Hepatocyte (in vitro differentiated cells): ENCODE measurements around the gene ANO1. TPM values are rescaled to one million over a fixed set of nuclear protein-coding genes. Genes with fewer than 3 reads are reported as not detected.

Experiments used
- DNase-seq: peaks from one replicate; pipeline ENCODE4 v3.0.0-alpha.2; 2016; ENCODE audit warnings: low spot score
- H2AFZ ChIP-seq: fragments of 200-600 bp; sonication (generic); 2 replicates; pipeline ENCODE4 v1.6.0; 2016; ENCODE audit warnings: antibody characterized with exemption, mild to moderate bottlenecking
- H3K27ac ChIP-seq: fragments of 200-600 bp; sonication (generic); 2 replicates; pipeline ENCODE4 v1.5.1; 2016; ENCODE audit warnings: mild to moderate bottlenecking
- H3K27me3 ChIP-seq: fragments of 200-600 bp; sonication (generic); 2 replicates; pipeline ENCODE4 v1.6.1; 2016
- H3K36me3 ChIP-seq: fragments of 200-600 bp; sonication (generic); replicated peaks from 2 replicates; pipeline ENCODE4 v1.5.1; 2016; ENCODE audit warnings: low read depth; ENCODE audit not compliant: insufficient read depth
- H3K4me1 ChIP-seq: fragments of 200-600 bp; sonication (generic); 2 replicates; pipeline ENCODE4 v1.5.1; 2016; ENCODE audit warnings: mild to moderate bottlenecking, moderate library complexity; ENCODE audit not compliant: insufficient read depth
- H3K4me2 ChIP-seq: fragments of 200-600 bp; sonication (generic); 2 replicates; pipeline ENCODE4 v1.6.0; 2016
- H3K4me3 ChIP-seq: fragments of 200-600 bp; sonication (generic); 2 replicates; pipeline ENCODE4 v1.5.1; 2016; ENCODE audit warnings: mild to moderate bottlenecking
- H3K79me2 ChIP-seq: fragments of 200-600 bp; sonication (generic); 2 replicates; pipeline ENCODE4 v1.6.0; 2017; ENCODE audit warnings: mild to moderate bottlenecking
- H3K9me2 ChIP-seq: fragments of 200-600 bp; sonication (generic); replicated peaks from 2 replicates; pipeline ENCODE4 v1.6.0; 2017; ENCODE audit warnings: mild to moderate bottlenecking; ENCODE audit not compliant: insufficient read depth
- H3K9me3 ChIP-seq: fragments of 200-600 bp; sonication (generic); 2 replicates; pipeline ENCODE4 v1.5.1; 2016; ENCODE audit warnings: low read depth, mild to moderate bottlenecking
- H4K20me1 ChIP-seq: fragments of 200-600 bp; sonication (generic); 2 replicates; pipeline ENCODE4 v1.6.0; 2016; ENCODE audit warnings: mild to moderate bottlenecking; ENCODE audit not compliant: insufficient read depth, poor library complexity, severe bottlenecking
- EZH2 ChIP-seq: fragments of 200-600 bp; sonication (generic); IDR thresholded peaks from 2 replicates; pipeline ENCODE4 v1.6.1; 2016; ENCODE audit warnings: antibody characterized with exemption, mild to moderate bottlenecking, borderline replicate concordance
- EZH2phosphoT487 ChIP-seq: fragments of 200-600 bp; sonication (generic); IDR thresholded peaks from one replicate; pipeline ENCODE4 v1.6.1; 2018; ENCODE audit warnings: antibody characterized with exemption, mild to moderate bottlenecking, low read depth, moderate library complexity; ENCODE audit not compliant: unreplicated experiment, severe bottlenecking
- WGBS: methylation state at CpG from one replicate; pipeline ENCODE4 v1.1.6; 2016; ENCODE audit warnings: low lambda C conversion rate; ENCODE audit errors: missing lambda C conversion rate; 5-methylcytosine and 5-hydroxymethylcytosine counted together
- polyA plus RNA-seq: library from polyadenylated mRNA; unstranded; fragments of >200 nt; fragmentation: Nextera tagmentation; extraction: Ambion mirVana; gene quantifications from 2 replicates; pipeline ENCODE4 v1.2.1, GENCODE V29; 2016
- total RNA-seq: library from RNA; depleted of rRNA; stranded (reverse); fragments of >200 nt; gene quantifications from 2 replicates; pipeline ENCODE4 v1.2.3, GENCODE V29; 2014
- TF ChIP-seq, protein P1 (sequence below): fragments of 200-600 bp; sonication (generic); IDR thresholded peaks from 2 replicates; pipeline ENCODE4 v1.5.1; 2016; ENCODE audit warnings: antibody characterized with exemption, mild to moderate bottlenecking; ENCODE audit not compliant: poor library complexity

Gene ANO1
- total RNA-seq = 10.5 and 12.1 TPM in 2 replicates
- 4.7 and 6.2 TPM in 2 replicates for polyA plus RNA-seq

DNA sequence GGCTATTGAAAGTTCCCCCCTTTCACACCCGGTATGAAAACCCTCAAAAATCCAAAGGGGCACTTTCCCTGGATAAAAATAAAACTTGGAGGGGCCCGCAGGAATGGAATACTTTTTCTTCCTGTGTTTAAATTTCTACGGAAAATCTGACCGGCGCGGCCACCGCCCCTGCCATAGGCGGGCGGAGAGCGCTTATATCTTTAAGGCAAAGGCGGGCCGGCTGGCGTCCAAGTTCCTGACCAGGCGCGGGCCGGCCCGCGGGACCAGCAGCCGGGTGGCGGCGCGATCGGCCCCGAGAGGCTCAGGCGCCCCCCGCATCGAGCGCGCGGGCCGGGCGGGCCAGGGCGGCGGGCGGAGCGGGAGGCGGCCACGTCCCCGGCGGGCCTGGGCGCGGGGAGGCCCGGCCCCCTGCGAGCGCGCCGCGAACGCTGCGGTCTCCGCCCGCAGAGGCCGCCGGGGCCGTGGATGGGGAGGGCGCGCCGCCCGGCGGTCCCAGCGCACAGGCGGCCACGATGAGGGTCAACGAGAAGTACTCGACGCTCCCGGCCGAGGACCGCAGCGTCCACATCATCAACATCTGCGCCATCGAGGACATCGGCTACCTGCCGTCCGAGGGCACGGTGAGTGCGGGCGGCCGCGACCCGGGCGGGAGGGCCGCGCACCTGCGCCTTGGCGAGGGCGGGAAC lies at the start of gene ANO1:
Gene ANO1, plus strand, starts transcription at position 223 of the 686 bp plus-strand sequence. Its CDS starts 290 bp downstream, at position 513.
- no peaks in the 10 kb centered on the region for H3K9me3 ChIP-seq
- no peaks in the 10 kb centered on the region for H3K36me3 ChIP-seq
- H3K4me2 ChIP-seq = peak within 1 kb of the TSS; percentile 84
- H3K27ac ChIP-seq = no peak within 1 kb of the TSS
- H3K27me3 ChIP-seq = peaks cover 65% of the 10 kb centered on the region
- WGBS = 2% methylated on average over 58 of the region's 87 CpGs
- no peaks in the 10 kb centered on the region for H3K9me2 ChIP-seq
- TF ChIP-seq EZH2 = peak; percentile 52
- peak; percentile 17 for TF ChIP-seq EZH2phosphoT487
- TF ChIP-seq, protein P1, sequence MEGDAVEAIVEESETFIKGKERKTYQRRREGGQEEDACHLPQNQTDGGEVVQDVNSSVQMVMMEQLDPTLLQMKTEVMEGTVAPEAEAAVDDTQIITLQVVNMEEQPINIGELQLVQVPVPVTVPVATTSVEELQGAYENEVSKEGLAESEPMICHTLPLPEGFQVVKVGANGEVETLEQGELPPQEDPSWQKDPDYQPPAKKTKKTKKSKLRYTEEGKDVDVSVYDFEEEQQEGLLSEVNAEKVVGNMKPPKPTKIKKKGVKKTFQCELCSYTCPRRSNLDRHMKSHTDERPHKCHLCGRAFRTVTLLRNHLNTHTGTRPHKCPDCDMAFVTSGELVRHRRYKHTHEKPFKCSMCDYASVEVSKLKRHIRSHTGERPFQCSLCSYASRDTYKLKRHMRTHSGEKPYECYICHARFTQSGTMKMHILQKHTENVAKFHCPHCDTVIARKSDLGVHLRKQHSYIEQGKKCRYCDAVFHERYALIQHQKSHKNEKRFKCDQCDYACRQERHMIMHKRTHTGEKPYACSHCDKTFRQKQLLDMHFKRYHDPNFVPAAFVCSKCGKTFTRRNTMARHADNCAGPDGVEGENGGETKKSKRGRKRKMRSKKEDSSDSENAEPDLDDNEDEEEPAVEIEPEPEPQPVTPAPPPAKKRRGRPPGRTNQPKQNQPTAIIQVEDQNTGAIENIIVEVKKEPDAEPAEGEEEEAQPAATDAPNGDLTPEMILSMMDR = peak; percentile 12
- no peaks in the 10 kb centered on the region for H4K20me1 ChIP-seq
- DNase-seq = peak; percentile 53
- no peaks in the 10 kb centered on the region for H3K79me2 ChIP-seq
- H2AFZ ChIP-seq = no peak within 1 kb of the TSS
- H3K4me3 ChIP-seq = no peak within 1 kb of the TSS
- peaks cover 10% of the 10 kb centered on the region for H3K4me1 ChIP-seq

DNA sequence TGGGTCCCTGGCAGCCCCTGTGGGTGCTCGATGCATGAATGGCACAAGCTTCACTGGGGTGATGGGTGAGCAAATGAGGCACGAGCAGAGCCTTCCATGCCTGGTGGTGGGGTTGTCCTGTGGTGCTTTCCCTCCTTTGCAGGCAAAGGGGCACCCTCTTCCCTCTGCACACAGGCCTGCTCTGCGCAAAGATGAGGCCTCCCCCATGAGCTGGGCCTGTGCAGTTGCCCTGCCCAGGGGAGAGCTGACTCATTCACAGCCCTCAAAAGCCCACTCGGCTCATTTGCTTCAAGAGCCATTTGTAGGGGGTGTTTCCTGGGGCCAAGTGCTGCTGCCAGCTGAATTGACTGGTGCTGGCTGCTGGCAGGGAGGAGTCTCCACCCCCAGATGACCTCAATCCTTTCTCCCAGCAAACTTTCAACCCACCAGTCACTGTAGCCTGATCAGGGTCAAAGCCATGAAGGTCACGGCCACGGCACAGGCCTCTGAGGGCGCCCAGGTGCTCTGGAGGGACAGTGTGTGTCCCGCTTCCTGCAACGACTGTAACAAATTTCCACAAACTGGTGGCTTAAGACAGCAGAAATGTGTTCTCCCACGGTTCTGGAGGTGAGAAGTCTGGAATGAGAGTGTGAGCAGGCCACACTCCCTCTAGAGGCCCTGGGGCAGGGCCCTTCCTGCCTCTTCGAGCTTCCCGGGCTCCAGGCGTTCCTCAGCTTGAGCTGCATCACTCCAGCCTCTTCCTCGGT lies 48.8 kb upstream of the ANO1 start:
- DNase-seq = no peak
- Histone ChIP-seq H4K20me1 (no peaks in the 10 kb centered on the region), H3K4me2 (no peak overlapping the region), H3K27ac (no peak overlapping the region), H2AFZ (no peak overlapping the region), H3K4me1 (no peaks in the 10 kb centered on the region), H3K27me3 (no peaks in the 10 kb centered on the region), H3K4me3 (no peak overlapping the region), H3K9me2 (no peaks in the 10 kb centered on the region), H3K9me3 (no peaks in the 10 kb centered on the region), H3K36me3 (no peaks in the 10 kb centered on the region), H3K79me2 (no peaks in the 10 kb centered on the region)
- WGBS = 73% methylated on average over 14 of the region's 14 CpGs
- TF ChIP-seq EZH2phosphoT487 = no peak
- TF ChIP-seq, protein P1 = no peak
- TF ChIP-seq EZH2 = no peak

- H3K36me3 ChIP-seq = no peaks in the 10 kb centered on the region
- no peaks in the 10 kb centered on the region for H3K27me3 ChIP-seq
- H3K9me2 ChIP-seq = no peaks in the 10 kb centered on the region
- 79% methylated on average over 9 of the region's 9 CpGs for WGBS
- no peak overlapping the region for H3K4me3 ChIP-seq
- no peaks in the 10 kb centered on the region for H3K4me1 ChIP-seq
- no peaks in the 10 kb centered on the region for H3K79me2 ChIP-seq
- no peak overlapping the region for H2AFZ ChIP-seq
- no peaks in the 10 kb centered on the region for H3K9me3 ChIP-seq
- no peak for TF ChIP-seq EZH2phosphoT487
- no peak for TF ChIP-seq EZH2
- TF ChIP-seq, protein P1 = no peak
- no peak for DNase-seq
- H4K20me1 ChIP-seq = no peaks in the 10 kb centered on the region
- H3K27ac ChIP-seq = no peak overlapping the region
- H3K4me2 ChIP-seq = no peak overlapping the region
Measured at GRCh38 chr11:70029861-70030380, 48.2 kb upstream of the ANO1 start.
